ENCODE data around the gene DGKD.

Gene DGKD

GRCh38 chr2:233471291-233472035, 117.2 kb downstream of the DGKD start:
- DNase-seq: no peak

DNA sequence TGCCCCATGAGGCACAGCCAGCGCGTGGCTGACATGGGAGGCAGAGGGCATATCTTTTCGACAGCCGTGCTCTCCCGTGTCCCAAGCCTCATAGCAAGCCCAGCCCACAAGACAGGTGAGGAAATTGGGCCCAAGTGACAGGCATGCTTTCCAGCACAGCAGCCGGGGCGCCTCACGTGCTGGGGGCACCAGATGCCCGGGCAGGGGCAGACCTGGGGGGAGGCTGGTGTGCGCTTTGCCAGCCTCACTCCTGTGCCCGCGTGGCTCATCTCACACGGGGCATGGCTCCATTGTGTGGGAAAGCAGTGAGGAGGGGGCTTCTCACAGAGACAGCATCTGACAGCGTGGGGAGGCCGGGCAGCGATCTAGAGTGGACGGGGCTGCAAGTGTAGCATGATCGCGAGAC, 119.1 kb downstream of the DGKD start:
- DNase-seq: no peak

DNA sequence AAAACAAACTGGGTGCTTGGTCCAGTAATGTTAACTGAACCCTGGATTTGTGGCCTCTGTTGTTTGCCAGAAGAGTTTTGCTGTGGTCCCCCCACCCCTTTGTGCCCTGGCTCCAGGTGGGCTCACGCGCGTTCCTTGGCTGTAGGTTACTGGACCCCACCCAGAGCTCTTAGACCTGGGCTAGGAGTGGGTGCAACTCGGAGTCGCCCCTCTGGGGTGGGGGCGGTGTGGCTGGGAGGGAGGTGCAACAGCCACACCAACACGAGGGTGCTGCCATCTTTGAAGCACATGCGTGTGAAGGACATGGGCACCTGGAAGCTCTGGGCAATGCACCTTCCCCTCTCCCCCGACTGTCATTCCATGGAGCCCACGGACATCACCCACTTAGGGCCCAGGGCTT, 119.6 kb downstream of the DGKD start:
- DNase-seq: no peak

DNA sequence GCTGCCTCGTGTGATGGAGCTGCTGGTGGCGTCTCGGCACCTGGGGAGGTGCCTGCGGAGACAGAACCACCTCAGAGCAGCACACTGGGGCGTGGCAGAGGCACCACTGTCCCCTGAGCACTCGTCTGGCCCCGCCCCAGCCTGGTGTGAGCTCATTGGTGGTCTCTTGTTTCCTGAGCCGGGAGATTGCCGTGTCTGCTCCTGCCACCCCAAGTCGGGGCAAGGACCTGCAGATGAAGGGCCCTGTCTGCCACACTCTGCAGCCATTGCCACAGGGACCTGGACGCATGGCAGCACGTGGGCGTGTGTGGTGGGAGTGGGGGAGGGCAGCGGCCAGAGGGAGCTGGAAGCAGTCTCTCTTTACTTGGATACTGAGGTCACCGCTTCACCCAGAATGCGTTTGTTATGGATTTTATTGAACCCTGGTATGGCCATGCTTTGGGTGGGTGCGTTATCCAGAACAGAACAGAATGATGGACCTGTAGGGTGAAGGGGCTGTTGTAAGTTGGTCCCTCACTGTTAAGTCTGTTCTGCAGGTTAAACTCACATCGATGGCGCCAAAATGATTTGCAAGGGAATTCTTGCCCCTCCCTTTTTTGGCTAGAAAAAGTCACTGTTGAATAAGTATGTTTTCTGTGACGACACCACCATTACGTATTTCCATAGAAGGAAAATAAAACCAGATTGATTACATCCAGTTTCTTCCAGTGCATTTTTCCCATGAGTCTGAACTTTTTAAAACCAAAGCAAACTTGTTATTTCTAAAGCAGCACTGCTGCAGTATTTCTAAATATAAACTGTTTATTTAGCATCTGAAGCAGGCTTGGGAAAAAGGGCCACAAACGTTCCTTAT, 120.2 kb downstream of the DGKD start:
- no peak for DNase-seq

DNA sequence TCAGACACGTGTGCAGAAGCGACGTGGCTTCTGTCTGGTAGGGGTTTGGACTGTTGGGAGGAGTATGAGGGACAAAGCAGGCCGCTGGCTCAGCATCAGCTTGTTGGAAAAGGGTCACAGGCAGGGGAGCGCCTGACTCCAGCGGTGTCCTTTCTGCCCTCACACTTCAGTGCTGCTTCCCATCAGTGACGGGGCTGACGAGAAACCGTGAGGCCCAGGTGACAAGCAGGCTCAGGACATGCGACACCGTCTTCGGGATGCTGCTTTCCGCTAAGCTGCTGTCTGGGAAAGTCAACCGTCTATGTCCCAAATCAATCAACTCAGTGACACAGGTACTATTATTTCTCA, 121.7 kb downstream of the DGKD start:
- DNase-seq: no peak

DNA sequence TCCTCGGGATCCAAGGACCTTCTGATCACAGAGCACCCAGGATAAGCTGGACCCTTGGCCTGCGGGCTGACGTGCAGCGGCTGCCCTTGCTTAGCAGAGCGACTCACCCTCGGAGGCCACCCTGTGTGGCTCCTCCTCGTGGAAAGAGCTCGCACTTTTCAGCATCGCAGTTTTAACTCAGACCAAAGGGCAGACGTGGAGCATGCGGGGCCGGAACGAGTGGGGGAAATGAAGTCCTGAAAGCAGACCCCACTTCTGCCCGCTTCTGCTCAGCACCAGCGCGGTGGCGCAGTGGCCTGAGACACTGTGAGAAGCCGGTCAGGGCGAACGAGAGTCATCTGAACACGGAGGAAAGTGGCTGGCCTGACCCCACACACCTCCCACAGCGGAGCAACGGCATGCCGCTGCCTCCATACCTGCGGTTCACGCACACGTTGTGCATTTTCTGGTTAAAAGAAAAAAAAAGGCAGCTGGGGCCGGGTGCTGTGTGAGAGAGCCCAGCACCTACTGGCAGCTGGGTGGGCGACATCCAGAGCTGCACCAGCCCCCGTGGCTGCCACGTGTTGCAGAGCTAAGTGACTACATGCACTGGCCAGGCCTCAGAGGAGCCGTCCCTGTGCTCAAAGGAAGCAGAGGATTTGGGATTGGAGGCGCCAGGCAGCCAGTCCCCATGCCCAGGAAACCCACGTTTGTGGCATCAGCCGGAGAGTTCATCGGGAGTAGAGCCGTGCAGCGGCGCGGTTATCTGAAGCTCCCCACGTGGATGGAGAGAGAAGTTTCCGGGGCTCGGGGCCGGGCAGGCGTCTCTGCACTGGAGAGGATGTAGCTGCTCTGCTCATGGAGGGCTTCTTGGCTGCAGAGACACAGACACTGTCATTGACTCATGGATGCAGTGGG, 122.6 kb downstream of the DGKD start:
- DNase-seq: no peak

DNA sequence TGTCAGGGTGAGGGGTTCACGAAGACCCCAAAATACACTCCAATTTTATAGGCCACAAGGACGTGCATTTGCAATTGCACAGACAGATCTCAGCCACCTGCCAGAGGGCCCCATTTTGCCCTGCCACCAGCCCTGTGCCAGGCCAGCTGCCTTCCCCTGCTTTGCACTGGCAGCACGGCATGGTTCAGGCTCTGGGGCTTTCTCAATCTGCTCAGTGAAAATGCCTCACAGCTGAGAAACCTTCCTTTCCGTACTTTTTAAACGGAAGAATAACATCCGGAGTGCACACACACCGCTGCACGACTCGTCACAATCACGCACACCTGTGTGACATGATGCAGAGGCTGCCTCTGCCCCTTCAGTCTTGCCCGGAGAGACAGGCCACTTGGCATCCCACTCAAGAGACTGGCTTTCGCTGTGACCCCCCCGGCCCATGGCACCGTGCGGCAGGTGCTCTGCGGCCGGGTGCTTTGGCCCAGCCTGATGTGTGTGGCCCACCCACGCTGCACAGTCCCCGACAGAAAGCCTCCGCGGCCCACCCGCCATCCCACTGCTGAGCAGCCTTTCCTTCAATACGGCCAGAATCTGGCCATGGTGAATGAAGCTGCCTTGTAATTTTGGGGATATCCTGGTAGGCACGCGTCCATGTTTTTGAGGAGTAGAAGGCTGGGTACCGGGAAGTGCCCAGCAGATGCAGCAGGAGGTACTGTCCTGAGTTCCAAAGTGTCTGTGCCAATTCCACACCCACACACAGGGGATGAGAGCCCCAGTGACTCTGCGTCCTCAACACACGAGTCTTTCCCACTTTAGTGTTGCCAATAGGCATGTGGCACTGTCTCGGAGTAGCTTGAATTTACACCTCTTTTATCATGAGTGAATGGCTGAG, 123.5 kb downstream of the DGKD start:
- no peak for DNase-seq

DNA sequence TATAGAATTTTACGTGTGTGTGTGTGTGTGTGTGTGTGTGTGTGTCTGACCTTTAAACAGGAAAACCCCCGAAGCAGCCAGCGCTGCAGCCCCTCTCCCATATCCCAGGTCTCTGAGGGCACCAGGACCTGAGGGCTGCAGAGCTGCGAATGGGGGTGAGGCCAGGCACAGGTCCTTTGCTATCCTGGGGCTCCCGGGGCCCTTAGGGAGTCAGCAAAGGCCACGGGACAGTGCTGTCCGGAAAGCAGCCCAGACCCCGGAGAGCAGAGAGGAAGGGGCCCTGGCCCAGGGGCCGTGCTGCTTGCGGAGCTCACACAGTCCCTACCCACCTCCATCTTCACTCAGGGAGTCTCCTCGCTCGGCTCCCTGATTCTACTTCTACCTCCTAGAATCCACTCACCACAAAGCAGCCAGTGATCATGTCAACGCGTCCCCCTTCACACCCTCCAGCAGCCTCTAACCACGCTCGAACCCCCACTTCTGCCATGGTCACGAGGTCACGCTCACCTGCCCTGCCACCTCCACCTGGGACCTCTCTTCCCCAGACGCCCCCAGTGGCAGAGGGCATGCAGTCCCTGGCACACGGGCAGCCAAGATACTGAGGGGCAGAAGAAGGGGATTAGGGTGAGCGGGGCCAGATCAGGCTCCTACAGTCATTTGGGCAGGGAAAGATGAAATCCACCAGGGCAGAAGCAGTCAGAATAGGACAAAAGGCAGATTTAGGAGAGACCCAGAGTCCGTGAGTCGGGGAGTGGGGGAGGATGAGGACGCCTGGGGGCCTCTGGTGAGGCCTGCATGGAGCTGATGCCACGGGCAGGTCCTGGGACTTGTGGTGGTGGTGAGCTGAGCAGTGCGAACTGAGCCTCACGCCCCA, 125.6 kb downstream of the DGKD start:
- no peak for DNase-seq

DNA sequence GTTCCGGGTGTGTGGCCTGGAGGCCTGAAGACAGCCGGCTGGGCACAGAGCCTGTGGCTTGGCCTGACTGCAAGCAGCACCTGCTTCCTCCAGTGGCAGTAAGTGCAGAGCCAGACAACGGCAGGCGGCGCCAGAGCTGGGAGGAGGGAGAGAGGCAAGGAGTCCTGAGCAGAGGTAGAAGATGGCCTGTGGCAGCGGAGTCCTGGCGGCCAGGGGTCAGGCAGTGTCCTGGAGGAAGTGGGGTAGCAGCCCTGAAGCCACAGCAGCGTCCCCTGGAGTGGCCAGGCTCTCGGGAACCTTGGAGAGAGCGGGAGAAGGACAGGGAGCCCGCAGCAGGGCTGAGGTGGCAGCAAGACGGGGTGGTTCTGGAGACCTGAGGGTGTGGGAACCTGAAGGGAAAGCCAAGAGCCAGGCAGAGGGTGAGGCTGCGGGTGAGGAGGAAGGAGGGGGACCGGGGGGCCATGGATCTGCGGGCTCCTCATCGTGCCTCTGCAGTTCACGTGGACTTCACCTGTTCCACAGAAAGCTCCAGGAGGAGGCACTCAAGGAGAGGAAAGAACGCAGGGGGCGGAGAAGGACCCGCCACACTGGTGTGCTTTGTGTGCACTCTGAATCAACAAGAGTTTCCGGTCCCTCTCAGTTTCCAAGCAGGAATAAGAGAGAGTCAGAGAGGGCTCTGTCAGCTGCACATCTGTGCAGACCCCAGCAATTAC, 126.4 kb downstream of the DGKD start:
- peak in 2 of 58 donors; percentile 20 to 29 for DNase-seq

- no peak for DNase-seq
These were observed 127.3 kb downstream of the DGKD start for GRCh38 chr2:233481368-233482142.

DNA sequence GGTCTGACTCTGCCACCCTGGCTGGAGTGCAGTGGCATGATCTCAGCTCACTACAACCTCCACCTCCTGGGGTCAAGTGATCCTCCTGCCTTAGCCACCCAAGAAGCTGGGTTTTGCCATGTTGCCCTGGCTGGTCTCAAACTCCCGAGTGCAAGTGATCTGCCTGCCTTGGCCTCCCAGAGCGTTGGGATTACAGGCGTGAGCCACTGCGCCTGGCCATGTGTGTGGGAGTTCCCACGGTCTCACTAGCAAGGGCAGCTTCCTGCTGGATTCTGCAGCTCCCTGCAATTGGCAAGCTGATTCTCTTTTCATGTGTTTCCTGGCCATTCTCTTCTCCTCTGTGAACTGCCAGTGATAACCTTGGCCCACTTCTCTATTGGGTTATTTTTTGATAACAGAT, 128.3 kb downstream of the DGKD start:
- no peak for DNase-seq

DNA sequence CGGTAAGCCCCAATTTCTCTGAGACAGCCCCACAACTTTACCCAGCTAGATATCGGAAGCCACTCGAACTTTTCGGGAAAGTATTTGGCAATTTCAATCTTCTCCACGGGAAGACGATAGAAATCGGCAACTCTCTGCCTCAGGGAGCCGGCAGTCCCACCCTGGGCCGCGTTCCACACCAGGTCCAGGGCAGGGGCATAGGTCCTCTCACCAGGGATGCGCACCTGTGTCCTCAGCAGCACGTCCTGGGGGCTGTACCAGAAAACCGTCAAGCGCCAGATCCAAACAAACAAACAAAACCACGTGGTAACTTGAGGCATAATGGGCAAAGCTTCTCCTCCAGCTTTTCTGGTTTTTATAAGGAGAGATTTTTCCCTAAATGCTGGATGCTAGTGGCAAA, 131.4 kb downstream of the DGKD start:
- no peak for DNase-seq

DNA sequence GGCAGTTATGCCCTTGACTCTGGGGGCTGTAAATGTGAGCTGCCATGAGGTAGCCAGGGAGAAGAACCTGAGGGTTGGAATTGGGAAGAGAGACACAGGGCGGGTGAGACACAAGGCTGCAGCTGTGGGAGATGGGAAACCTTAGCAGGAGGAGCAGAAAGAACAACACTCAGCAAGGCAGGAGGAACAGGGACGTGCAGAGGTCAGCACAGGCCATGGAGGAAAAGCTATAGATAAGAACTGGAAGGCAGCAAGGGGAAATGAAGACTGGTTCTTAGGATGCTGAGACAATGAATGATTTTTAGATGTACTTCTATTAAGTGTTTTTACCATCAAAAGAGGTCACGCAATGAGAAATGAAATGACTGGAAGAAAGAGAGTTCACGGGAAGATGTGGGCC, 132.1 kb downstream of the DGKD start:
- DNase-seq: no peak

DNA sequence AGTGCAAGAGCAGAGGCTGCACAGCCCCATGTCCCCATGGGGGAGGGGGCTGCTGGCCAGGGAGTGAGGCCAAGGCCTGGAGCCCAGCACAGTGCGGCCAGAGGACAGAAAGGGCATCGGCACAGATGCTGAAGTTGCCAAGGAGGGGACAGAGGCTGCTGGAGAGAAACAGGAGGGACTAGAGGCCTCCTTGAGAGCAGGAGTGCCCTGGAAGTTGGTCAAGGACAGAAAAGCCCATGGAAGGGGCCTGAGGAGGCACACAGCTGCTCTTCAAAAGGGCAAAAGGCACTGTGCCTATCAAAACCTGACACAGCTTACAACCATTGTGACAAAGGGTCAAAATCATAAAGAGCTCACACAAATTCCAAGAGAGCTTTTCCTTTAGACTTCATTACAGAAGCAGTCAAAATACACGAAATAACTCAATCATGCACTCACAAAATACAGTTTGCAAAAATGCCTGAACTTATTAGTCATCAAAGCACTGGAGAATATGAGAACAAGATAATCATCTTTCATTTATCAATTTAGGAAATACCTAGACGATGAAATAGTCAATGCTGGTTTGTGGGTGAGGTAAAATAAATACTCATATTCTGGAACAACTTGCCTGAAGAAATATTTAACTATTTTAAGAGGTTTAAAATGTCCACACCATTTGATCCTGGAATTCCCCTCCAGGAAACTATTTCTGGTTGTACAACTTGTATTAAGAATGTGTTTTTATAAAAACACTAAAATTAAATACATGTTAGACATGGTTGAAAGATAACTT, 132.7 kb downstream of the DGKD start:
- DNase-seq: no peak

DNA sequence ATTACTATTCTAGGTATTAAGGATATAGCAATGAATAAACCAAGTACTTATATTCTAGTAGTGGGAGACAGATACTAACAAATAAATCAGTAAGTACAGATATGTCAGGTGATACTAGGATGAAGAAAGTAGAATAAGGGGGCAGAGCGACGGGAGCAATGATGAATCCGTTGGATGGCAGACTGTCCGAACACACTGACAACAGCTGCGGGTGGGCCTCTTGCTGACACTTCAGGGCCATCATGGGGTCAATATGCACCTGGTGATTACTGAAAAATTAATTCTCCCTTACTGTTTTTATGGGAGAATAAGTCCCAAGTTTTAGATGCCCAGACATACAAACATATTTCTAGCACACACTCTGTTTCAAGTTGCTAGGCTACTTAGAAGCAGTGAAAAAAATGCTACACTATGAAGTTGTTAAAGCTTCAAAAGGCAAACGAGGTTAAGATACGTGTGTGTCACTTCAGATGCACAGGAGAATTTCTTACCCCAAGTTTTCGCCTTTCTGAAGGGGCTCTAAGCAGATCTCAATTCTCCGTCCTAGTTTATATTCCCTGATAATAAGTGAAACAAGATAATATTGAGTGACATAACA, 133.6 kb downstream of the DGKD start:
- no peak for DNase-seq

DNA sequence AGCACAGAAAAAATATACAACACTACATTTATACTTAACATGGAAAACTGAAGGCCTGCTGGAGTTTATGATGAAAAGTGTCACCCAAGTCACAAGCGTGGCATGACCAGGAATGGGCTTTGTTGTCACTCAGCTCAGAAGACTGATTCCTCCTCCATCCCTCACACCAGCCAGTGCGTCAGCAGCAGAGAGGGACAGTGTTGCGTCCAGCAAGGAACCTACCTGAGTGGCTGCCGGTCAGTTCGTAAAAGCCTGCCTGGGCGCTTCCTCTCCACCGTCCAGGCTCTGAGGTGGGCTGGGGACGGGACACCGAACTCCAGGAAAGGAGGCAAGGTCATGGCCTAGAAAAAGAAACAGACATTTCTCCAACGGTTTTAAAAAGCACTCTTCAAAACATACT, 134.8 kb downstream of the DGKD start:
- no peak for DNase-seq

DNA sequence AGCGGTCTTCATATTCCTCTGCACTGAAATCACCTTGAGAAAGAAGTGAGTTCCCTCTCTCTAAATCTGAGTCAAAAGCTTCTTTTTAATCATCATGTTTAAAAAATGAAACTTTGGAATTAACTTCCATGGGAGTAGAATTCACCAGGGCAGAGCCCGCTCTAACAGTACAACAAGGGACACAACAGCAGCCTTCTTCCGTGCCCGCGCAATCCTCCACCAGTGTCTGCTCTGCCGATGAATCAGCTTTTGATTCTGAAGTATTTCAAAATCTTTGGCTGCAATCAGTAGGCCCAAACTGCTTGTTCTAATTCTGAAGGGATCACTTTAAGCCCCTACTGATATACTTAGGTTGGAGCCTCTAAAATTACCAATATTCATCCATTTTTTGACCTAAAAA, 135.4 kb downstream of the DGKD start:
- peak in 12 of 58 donors; percentile 22 to 57 (median 38) for DNase-seq
